ENCODE results near the gene WBP2NL.

The WBP2NL gene

DNA sequence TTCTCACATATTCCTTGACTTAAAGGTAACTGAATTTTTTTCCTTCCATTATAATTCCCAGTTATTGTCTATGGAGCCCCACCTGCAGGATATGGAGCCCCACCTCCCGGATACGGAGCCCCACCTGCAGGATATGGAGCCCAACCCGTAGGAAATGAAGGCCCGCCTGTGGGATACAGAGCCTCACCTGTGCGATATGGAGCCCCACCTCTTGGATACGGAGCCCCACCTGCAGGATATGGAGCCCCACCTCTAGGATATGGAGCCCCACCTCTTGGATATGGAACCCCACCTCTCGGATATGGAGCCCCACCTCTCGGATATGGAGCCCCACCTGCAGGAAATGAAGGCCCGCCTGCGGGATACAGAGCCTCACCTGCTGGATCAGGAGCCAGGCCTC, 28.1 kb downstream of the WBP2NL start:
- no peak overlapping the region for H4K91ac ChIP-seq (ENCODE audit: low read length)
- H4K8ac ChIP-seq (ENCODE audit: low read length) = no peak overlapping the region
- no peak overlapping the region for H3K27ac ChIP-seq (ENCODE audit: low read length, poor library complexity, severe bottlenecking)
- H2AK5ac ChIP-seq (ENCODE audit: low read length, severe bottlenecking) = no peak overlapping the region
- no peak overlapping the region for H2BK12ac ChIP-seq (ENCODE audit: low read length in 2 of 2)
- H3K4me3 ChIP-seq (ENCODE audit: insufficient read depth in 1 of 2, low read depth in 1 of 2, low read length in 2 of 2) = no peak overlapping the region
- no peak overlapping the region for H3K14ac ChIP-seq (ENCODE audit: low read length in 2 of 2)
- H3K23ac ChIP-seq (ENCODE audit: low read length in 2 of 2) = no peak overlapping the region
- no peak overlapping the region for H2BK5ac ChIP-seq (ENCODE audit: low read depth, low read length, poor library complexity, severe bottlenecking)
- no peak overlapping the region for H3K4ac ChIP-seq (ENCODE audit: low read depth in 1 of 2, low read length in 2 of 2)
- no peak overlapping the region for H2BK120ac ChIP-seq (ENCODE audit: low read depth, low read length)
- no peaks in the 10 kb centered on the region for H3K9me3 ChIP-seq (ENCODE audit: control insufficient read depth, low read length)
- no peaks in the 10 kb centered on the region for H3K36me3 ChIP-seq (ENCODE audit: control insufficient read depth in 1 of 2, insufficient read depth in 2 of 2, low read depth in 1 of 2, low read length in 2 of 2)
- peaks cover 0 to 3% of the 10 kb centered on the region in 2 experiments for H3K27me3 ChIP-seq (ENCODE audit: control insufficient read depth in 1 of 2, insufficient read depth in 1 of 2, low read length in 2 of 2)
- H3K9ac ChIP-seq (ENCODE audit: low read length) = no peak overlapping the region
- no peak overlapping the region for H2BK15ac ChIP-seq (ENCODE audit: low read depth, poor library complexity, severe bottlenecking)
- no peak overlapping the region for H3K18ac ChIP-seq (ENCODE audit: low read depth in 1 of 2, low read length in 2 of 2)
- no peak overlapping the region for H3K4me2 ChIP-seq (ENCODE audit: low read length, poor library complexity, severe bottlenecking)
- no peak for DNase-seq
- 89% methylated on average over 10 of the region's 10 CpGs for WGBS
- H2AFZ ChIP-seq (ENCODE audit: low read depth, low read length) = no peak overlapping the region
- H3K79me1 ChIP-seq (replicated peaks; ENCODE audit: low read length, poor library complexity, severe bottlenecking) = no peaks in the 10 kb centered on the region
- peaks cover 4% of the 10 kb centered on the region for H3K4me1 ChIP-seq (ENCODE audit: control insufficient read depth, insufficient read depth, low read depth, low read length)

DNA sequence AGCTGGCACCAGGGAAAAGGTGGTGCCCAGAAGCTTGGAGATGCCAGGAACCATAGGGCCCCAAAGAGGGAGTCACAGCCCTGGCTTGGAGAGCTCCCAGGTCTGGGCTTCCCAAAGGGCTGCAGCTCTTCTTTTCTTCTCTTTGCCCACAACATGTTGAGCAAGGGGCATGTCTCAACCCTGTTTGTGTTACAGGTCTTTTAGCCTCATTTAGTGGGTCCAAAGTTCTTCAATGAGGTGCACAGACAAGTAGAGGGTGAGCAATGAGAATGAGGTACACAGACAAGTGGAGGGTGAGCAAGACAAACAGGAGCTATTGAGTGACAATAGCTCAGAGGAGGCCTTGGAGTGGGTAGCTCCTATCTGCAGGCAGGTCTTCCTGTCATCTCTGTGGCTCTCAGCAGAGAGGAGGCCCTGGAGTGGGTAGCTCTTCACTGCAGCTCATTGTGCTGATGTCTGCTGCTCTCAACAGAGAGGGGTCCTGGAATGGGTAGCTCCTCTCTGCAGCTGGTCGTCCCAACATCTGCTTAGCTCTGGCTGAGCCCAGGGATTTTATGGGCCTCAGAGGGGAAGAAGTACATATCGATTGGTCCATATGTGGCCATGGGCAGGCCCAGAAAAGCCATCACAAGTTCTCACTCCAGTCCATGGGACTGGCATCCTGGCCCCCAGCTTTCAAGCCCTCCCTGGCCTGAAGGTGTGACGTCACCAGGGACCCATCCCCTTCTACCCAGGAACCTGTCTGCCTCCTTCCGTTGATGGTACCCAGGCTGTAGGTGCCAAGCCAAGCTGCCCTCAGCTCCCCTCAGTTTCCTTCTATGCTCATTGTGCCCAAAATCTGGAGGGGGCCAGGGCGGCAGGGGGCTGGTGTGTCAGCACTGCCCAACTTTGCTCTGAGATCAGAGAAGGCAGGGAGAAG, 34.9 kb downstream of the WBP2NL start:
- Histone ChIP-seq H3K9me3 (ENCODE audit: control insufficient read depth, low read length) (peaks cover 7% of the 10 kb centered on the region), H2AFZ (ENCODE audit: low read depth, low read length) (no peak overlapping the region), H3K18ac (ENCODE audit: low read depth in 1 of 2, low read length in 2 of 2) (no peak overlapping the region), H2BK15ac (ENCODE audit: low read depth, poor library complexity, severe bottlenecking) (no peak overlapping the region), H3K79me1 (replicated peaks; ENCODE audit: low read length, poor library complexity, severe bottlenecking) (no peaks in the 10 kb centered on the region), H3K4me3 (ENCODE audit: insufficient read depth in 1 of 2, low read depth in 1 of 2, low read length in 2 of 2) (no peak overlapping the region), H3K4ac (ENCODE audit: low read depth in 1 of 2, low read length in 2 of 2) (no peak overlapping the region), H3K9ac (ENCODE audit: low read length) (no peak overlapping the region), H3K27me3 (ENCODE audit: control insufficient read depth in 1 of 2, insufficient read depth in 1 of 2, low read length in 2 of 2) (no peaks in the 10 kb centered on the region), H2BK5ac (ENCODE audit: low read depth, low read length, poor library complexity, severe bottlenecking) (no peak overlapping the region), H4K91ac (ENCODE audit: low read length) (no peak overlapping the region), H2BK12ac (ENCODE audit: low read length in 2 of 2) (no peak overlapping the region), H3K27ac (ENCODE audit: low read length, poor library complexity, severe bottlenecking) (no peak overlapping the region), H4K8ac (ENCODE audit: low read length) (no peak overlapping the region), H3K4me1 (ENCODE audit: control insufficient read depth, insufficient read depth, low read depth, low read length) (peaks cover 5% of the 10 kb centered on the region), H2AK5ac (ENCODE audit: low read length, severe bottlenecking) (no peak overlapping the region), H3K4me2 (ENCODE audit: low read length, poor library complexity, severe bottlenecking) (no peak overlapping the region), H3K23ac (ENCODE audit: low read length in 2 of 2) (no peak overlapping the region), H2BK120ac (ENCODE audit: low read depth, low read length) (no peak overlapping the region), H3K36me3 (ENCODE audit: control insufficient read depth in 1 of 2, insufficient read depth in 2 of 2, low read depth in 1 of 2, low read length in 2 of 2) (no peaks in the 10 kb centered on the region), H3K14ac (ENCODE audit: low read length in 2 of 2) (no peak overlapping the region)
- WGBS = 77% methylated on average over 5 of the region's 5 CpGs
- DNase-seq = no peak

DNA sequence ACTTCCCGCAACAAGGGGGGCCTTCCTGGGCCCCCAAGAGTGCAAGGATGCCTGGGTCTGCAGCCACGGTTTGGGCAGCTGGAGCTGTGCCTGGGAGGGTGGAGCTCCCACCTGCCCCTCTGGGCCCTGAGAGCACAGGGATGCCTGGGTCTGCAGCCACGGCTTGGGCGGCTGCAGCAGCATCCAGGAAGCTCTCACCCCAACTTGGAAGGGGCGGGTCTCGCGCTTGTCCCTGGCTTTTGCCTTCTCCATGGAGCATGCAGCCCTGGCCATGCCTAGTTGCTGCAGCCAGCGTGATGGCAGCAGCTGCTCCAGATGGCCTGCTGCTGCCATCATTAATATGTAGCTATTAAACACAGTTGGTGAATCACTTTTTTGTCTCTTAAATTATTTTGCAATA, 36.7 kb downstream of the WBP2NL start:
- Histone ChIP-seq H2BK12ac (ENCODE audit: low read length in 2 of 2) (no peak overlapping the region), H4K8ac (ENCODE audit: low read length) (no peak overlapping the region), H3K14ac (ENCODE audit: low read length in 2 of 2) (no peak overlapping the region), H3K36me3 (ENCODE audit: control insufficient read depth in 1 of 2, insufficient read depth in 2 of 2, low read depth in 1 of 2, low read length in 2 of 2) (no peaks in the 10 kb centered on the region), H3K9me3 (ENCODE audit: control insufficient read depth, low read length) (peaks cover 7% of the 10 kb centered on the region), H4K91ac (ENCODE audit: low read length) (no peak overlapping the region), H2BK15ac (ENCODE audit: low read depth, poor library complexity, severe bottlenecking) (no peak overlapping the region), H3K27ac (ENCODE audit: low read length, poor library complexity, severe bottlenecking) (no peak overlapping the region), H3K4me3 (ENCODE audit: insufficient read depth in 1 of 2, low read depth in 1 of 2, low read length in 2 of 2) (no peak overlapping the region), H3K23ac (ENCODE audit: low read length in 2 of 2) (no peak overlapping the region), H2AFZ (ENCODE audit: low read depth, low read length) (no peak overlapping the region), H3K4me2 (ENCODE audit: low read length, poor library complexity, severe bottlenecking) (no peak overlapping the region), H3K18ac (ENCODE audit: low read depth in 1 of 2, low read length in 2 of 2) (no peak overlapping the region), H3K4ac (ENCODE audit: low read depth in 1 of 2, low read length in 2 of 2) (no peak overlapping the region), H3K79me1 (replicated peaks; ENCODE audit: low read length, poor library complexity, severe bottlenecking) (no peaks in the 10 kb centered on the region), H3K27me3 (ENCODE audit: control insufficient read depth in 1 of 2, insufficient read depth in 1 of 2, low read length in 2 of 2) (no peaks in the 10 kb centered on the region), H3K4me1 (ENCODE audit: control insufficient read depth, insufficient read depth, low read depth, low read length) (peaks cover 5% of the 10 kb centered on the region), H2BK120ac (ENCODE audit: low read depth, low read length) (no peak overlapping the region), H2AK5ac (ENCODE audit: low read length, severe bottlenecking) (no peak overlapping the region), H3K9ac (ENCODE audit: low read length) (no peak overlapping the region), H2BK5ac (ENCODE audit: low read depth, low read length, poor library complexity, severe bottlenecking) (no peak overlapping the region)
- no peak for DNase-seq
- 85% methylated on average over 7 of the region's 8 CpGs for WGBS

DNA sequence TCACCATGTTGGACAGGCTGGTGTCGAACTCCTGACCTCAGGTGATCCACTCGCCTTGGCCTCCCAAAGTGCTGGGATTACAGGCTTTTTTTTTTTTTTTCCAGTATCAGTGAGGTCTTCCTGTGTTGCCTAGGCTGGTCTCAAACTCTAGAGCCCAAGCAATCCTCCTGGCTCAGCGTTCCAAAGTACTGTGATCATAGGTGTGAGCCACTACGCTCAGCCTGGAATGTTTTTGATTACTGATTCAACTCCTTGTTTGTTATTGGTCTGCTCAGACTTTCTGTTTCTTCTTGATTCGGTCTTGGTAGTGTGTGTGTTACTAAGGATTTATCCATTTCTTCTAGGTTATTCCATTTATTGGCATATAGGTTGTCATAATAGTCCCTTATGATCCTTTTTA, 40.7 kb downstream of the WBP2NL start:
- H3K9me3 ChIP-seq (ENCODE audit: control insufficient read depth, low read length) = peaks cover 21% of the 10 kb centered on the region
- H3K36me3 ChIP-seq (ENCODE audit: control insufficient read depth in 1 of 2, insufficient read depth in 2 of 2, low read depth in 1 of 2, low read length in 2 of 2) = no peaks in the 10 kb centered on the region
- no peak overlapping the region for H3K23ac ChIP-seq (ENCODE audit: low read length in 2 of 2)
- H3K14ac ChIP-seq (ENCODE audit: low read length in 2 of 2) = no peak overlapping the region
- H2AK5ac ChIP-seq (ENCODE audit: low read length, severe bottlenecking) = no peak overlapping the region
- no peak for DNase-seq
- H3K4me3 ChIP-seq (ENCODE audit: insufficient read depth in 1 of 2, low read depth in 1 of 2, low read length in 2 of 2) = no peak overlapping the region
- no peak overlapping the region for H2BK5ac ChIP-seq (ENCODE audit: low read depth, low read length, poor library complexity, severe bottlenecking)
- H4K91ac ChIP-seq (ENCODE audit: low read length) = no peak overlapping the region
- no peak overlapping the region for H4K8ac ChIP-seq (ENCODE audit: low read length)
- H2BK120ac ChIP-seq (ENCODE audit: low read depth, low read length) = no peak overlapping the region
- H2BK12ac ChIP-seq (ENCODE audit: low read length in 2 of 2) = no peak overlapping the region
- no peak overlapping the region for H2BK15ac ChIP-seq (ENCODE audit: low read depth, poor library complexity, severe bottlenecking)
- no peak overlapping the region for H3K9ac ChIP-seq (ENCODE audit: low read length)
- H3K27ac ChIP-seq (ENCODE audit: low read length, poor library complexity, severe bottlenecking) = no peak overlapping the region
- H3K79me1 ChIP-seq (replicated peaks; ENCODE audit: low read length, poor library complexity, severe bottlenecking) = no peaks in the 10 kb centered on the region
- H2AFZ ChIP-seq (ENCODE audit: low read depth, low read length) = no peak overlapping the region
- no peak overlapping the region for H3K4ac ChIP-seq (ENCODE audit: low read depth in 1 of 2, low read length in 2 of 2)
- H3K4me1 ChIP-seq (ENCODE audit: control insufficient read depth, insufficient read depth, low read depth, low read length) = no peaks in the 10 kb centered on the region
- no peak overlapping the region for H3K18ac ChIP-seq (ENCODE audit: low read depth in 1 of 2, low read length in 2 of 2)
- no peak overlapping the region for H3K4me2 ChIP-seq (ENCODE audit: low read length, poor library complexity, severe bottlenecking)
- WGBS = 75% methylated on average over 4 of the region's 5 CpGs
- no peaks in the 10 kb centered on the region for H3K27me3 ChIP-seq (ENCODE audit: control insufficient read depth in 1 of 2, insufficient read depth in 1 of 2, low read length in 2 of 2)
